Choroid plexus epithelial cell (primary cell): Measurements from ENCODE around the gene CDH4.
"Not testable (repeated sequence)": the region's sequence is repeated elsewhere in the genome, so short reads cannot be mapped to it uniquely, and the experiment has no call there.

Experiments
- DNase-seq: peaks from one replicate; pipeline ENCODE4 v3.0.0-alpha.2; 2010; ENCODE audit warnings: low read depth
- H3K4me3 ChIP-seq: 2 replicates; pipeline ENCODE4 v1.5.1; 2011; ENCODE audit warnings: low read depth, mild to moderate bottlenecking, control low read depth, low read length, moderate library complexity
- CTCF ChIP-seq: conservative IDR thresholded peaks from 2 replicates; pipeline ENCODE4 v1.5.1; 2011; ENCODE audit warnings: low read depth, mild to moderate bottlenecking, control low read depth, inconsistent platforms, low read length, moderate library complexity

The CDH4 gene

GRCh38 chr20:61424628-61425420 is 172.8 kb downstream of the CDH4 start:
- H3K4me3 ChIP-seq, result no peak overlapping the region
- no peak for DNase-seq
- no peak for TF ChIP-seq CTCF

GRCh38 chr20:61425541-61425991 is 173.5 kb downstream of the CDH4 start:
- not testable (repeated sequence) for H3K4me3 ChIP-seq, DNase-seq

GRCh38 chr20:61426352-61426751 is 174.3 kb downstream of the CDH4 start:
- TF ChIP-seq CTCF, result no peak
- no peak for DNase-seq
- no peak overlapping the region for H3K4me3 ChIP-seq

GRCh38 chr20:61429458-61430227 is 177.6 kb downstream of the CDH4 start:
- no peak for TF ChIP-seq CTCF
- DNase-seq, result no peak
- no peak overlapping the region for H3K4me3 ChIP-seq

GRCh38 chr20:61430228-61430624 is 178.2 kb downstream of the CDH4 start:
- no peak overlapping the region for H3K4me3 ChIP-seq
- TF ChIP-seq CTCF, result no peak
- no peak for DNase-seq

- DNase-seq, result no peak
- no peak for TF ChIP-seq CTCF
- no peak overlapping the region for H3K4me3 ChIP-seq
Measured at GRCh38 chr20:61433176-61433575, 181.1 kb downstream of the CDH4 start.

GRCh38 chr20:61433816-61434215 is 181.8 kb downstream of the CDH4 start:
- no peak overlapping the region for H3K4me3 ChIP-seq
- TF ChIP-seq CTCF, result no peak
- no peak for DNase-seq
